Fibroblast of lung (primary cell): Measurements from ENCODE around the gene OSBPL1A.

Experiments used
- CTCF ChIP-seq, 2 donors: IDR thresholded peaks in 1 of 2; conservative IDR thresholded peaks in 1 of 2; 1 replicate in 1 of 2; 2 replicates in 1 of 2; pipeline ENCODE4 v1.5.1; 2011 to 2012; ENCODE audit warnings: low read length in 2 of 2, control low read depth in 1 of 2, inconsistent platforms in 1 of 2, low read depth in 1 of 2, mild to moderate bottlenecking in 1 of 2
- EZH2 ChIP-seq: IDR thresholded peaks from 2 replicates; pipeline ENCODE4 v1.5.1; 2012; ENCODE audit warnings: low read length, control low read depth, mild to moderate bottlenecking; ENCODE audit errors: missing control alignments

GRCh38 chr18:24243677-24244076, 153.9 kb downstream of the OSBPL1A start:
- TF ChIP-seq CTCF (conservative IDR thresholded peaks at IDR 0.05 in 1 of 2, IDR thresholded peaks at IDR 0.05 in 1 of 2; ENCODE audit: low read depth in 1 of 2, low read length in 2 of 2) (no peak), EZH2 (no peak)
